SU-DHL-6 (cell line): ENCODE data around the gene TADA2A.
"Not testable (repeated sequence)": the region's sequence is repeated elsewhere in the genome, so short reads cannot be mapped to it uniquely, and the experiment has no call there.

Experiments
- EZH2phosphoT487 ChIP-seq: fragments of 200-600 bp; sonication (generic), shearing (Covaris generic); conservative IDR thresholded peaks from 2 replicates; pipeline ENCODE4 v1.6.1; 2018; ENCODE audit warnings: mild to moderate bottlenecking, antibody characterized with exemption, low read length, moderate library complexity, mixed read lengths
- TF ChIP-seq, protein P1 (sequence below): fragments of 200-600 bp; sonication (generic); IDR thresholded peaks from one replicate; pipeline ENCODE4 v1.5.1; 2017; ENCODE audit warnings: antibody characterized with exemption, mild to moderate bottlenecking, low read length, moderate library complexity; ENCODE audit not compliant: insufficient read depth, poor library complexity, severe bottlenecking

DNA sequence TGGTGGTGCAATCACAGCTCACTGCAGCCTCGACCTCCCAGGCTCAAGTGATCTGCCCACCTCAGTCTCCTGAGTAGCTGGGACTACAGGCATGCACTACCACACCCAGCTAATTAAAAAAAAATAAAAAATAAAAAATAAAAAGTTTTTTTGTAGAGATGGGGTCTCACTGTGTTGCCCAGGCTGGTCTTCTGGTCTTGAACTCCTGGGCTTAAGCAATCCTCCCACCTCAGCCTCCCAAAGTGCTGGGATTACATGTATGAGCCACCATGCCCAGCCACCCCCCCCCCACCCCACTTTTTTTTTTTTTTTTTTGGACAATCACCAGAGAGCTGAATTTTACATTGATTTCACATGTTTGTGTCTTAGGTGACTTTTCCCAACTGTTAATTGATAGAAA is 105.0 kb downstream of the TADA2A start:
- TF ChIP-seq, protein P1, sequence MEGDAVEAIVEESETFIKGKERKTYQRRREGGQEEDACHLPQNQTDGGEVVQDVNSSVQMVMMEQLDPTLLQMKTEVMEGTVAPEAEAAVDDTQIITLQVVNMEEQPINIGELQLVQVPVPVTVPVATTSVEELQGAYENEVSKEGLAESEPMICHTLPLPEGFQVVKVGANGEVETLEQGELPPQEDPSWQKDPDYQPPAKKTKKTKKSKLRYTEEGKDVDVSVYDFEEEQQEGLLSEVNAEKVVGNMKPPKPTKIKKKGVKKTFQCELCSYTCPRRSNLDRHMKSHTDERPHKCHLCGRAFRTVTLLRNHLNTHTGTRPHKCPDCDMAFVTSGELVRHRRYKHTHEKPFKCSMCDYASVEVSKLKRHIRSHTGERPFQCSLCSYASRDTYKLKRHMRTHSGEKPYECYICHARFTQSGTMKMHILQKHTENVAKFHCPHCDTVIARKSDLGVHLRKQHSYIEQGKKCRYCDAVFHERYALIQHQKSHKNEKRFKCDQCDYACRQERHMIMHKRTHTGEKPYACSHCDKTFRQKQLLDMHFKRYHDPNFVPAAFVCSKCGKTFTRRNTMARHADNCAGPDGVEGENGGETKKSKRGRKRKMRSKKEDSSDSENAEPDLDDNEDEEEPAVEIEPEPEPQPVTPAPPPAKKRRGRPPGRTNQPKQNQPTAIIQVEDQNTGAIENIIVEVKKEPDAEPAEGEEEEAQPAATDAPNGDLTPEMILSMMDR = not testable (repeated sequence)
- not testable (repeated sequence) for TF ChIP-seq EZH2phosphoT487
